T-helper 2 cell treated with Interferon-gamma antibody and Interleukin-4, amounts not matched to agents 5 μg/mL and 100 μg/mL, for 36 hours (primary cell): ENCODE measurements around the gene HS3ST1.

Experiments used
- DNase-seq: peaks from one replicate; pipeline ENCODE4 v3.0.0; 2021; ENCODE audit warnings: low spot score
- H3K27ac Mint-ChIP-seq: one replicate; pipeline ENCODE4 v1.8.0; 2021; ENCODE audit warnings: mild to moderate bottlenecking, mixed read lengths
- H3K27me3 Mint-ChIP-seq: one replicate; pipeline ENCODE4 v1.8.0; 2021; ENCODE audit warnings: low read depth, mixed read lengths
- H3K36me3 Mint-ChIP-seq: one replicate; pipeline ENCODE4 v1.8.0; 2021; ENCODE audit warnings: low read depth, mixed read lengths
- H3K4me1 Mint-ChIP-seq: one replicate; pipeline ENCODE4 v1.8.0; 2021; ENCODE audit warnings: low read depth, mixed read lengths
- H3K4me3 Mint-ChIP-seq: one replicate; pipeline ENCODE4 v1.8.0; 2022; ENCODE audit warnings: mild to moderate bottlenecking, moderate library complexity, mixed read lengths
- H3K9me3 Mint-ChIP-seq: one replicate; pipeline ENCODE4 v1.8.0; 2021; ENCODE audit warnings: mixed read lengths

The HS3ST1 gene

DNA sequence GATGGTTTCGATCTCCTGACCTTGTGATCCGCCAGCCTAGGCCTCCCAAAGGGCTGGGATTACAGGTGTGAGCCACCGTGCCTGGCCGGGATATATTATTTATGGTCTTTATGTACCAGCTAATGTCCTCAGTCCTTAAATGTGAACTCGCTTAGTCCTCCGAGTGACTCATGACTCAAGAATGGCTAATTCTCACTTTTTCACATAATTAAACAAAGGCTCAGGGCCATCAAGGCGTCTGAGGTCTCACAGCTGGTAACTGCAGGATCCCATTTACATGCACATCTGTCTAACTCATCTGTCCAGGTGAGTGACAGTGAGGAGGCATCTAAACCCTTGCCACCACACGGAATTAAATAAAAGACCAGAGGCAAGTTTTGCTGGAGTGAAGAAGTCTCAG lies 73.5 kb downstream of the HS3ST1 start:
- DNase-seq = no peak
- no peaks in the 10 kb centered on the region for H3K9me3 Mint-ChIP-seq
- H3K4me1 Mint-ChIP-seq = no peaks in the 10 kb centered on the region
- H3K4me3 Mint-ChIP-seq = no peak overlapping the region
- H3K27me3 Mint-ChIP-seq = no peaks in the 10 kb centered on the region
- H3K27ac Mint-ChIP-seq = no peak overlapping the region
- no peaks in the 10 kb centered on the region for H3K36me3 Mint-ChIP-seq

DNA sequence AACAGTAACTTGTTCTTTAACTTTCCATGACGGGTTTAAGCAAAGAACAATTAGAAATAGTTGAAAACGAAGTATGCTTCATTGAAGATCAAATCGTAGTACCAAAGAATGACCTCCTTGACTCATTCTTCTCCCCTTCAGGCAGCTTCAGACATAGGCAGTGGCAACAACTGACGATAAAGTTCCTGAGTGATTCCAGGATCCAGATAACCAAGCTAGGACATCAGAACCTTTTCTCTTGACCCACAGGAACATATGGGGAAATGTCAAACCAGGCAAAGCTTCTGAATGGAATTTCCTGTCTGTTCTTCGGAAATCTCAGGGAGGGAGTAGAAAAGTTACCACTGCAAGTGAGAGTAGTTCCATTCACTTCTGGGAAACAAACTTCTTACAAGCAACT lies 74.2 kb downstream of the HS3ST1 start:
- H3K4me3 Mint-ChIP-seq = no peak overlapping the region
- no peaks in the 10 kb centered on the region for H3K9me3 Mint-ChIP-seq
- no peak overlapping the region for H3K27ac Mint-ChIP-seq
- H3K36me3 Mint-ChIP-seq = no peaks in the 10 kb centered on the region
- no peak for DNase-seq
- H3K27me3 Mint-ChIP-seq = no peaks in the 10 kb centered on the region
- no peaks in the 10 kb centered on the region for H3K4me1 Mint-ChIP-seq

DNA sequence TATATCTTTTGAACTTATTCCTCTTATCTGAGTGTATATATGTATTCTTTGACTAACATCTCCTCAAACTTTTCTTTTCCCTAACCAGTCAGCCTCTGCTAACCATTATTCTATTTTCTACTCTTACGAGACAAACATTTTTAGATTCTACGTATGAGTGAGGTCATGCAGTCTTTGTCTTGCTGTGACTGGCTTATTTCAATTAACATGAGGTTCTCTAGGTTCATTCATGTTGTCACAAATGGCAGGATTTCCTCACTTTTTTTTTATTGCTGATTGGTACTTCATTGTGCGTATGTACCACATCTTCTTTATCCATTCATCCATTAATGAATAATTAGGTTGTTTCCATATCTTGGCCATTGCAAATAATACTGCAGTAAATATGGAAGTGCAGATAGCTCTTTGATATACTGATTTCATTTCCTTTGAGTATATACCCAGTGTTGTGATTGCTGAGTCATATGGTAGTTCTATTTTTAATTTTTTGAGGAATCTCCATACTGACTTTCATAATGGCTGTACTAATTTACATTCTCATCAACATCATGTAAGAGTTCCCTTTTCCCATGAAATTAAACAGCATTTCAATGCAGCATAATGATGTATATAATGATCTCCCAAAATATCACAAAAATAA lies 80.1 kb downstream of the HS3ST1 start:
- Mint-ChIP-seq H3K9me3 (no peaks in the 10 kb centered on the region), H3K4me1 (no peaks in the 10 kb centered on the region), H3K27ac (no peak overlapping the region), H3K27me3 (peaks cover 2% of the 10 kb centered on the region), H3K36me3 (no peaks in the 10 kb centered on the region), H3K4me3 (no peak overlapping the region)
- no peak for DNase-seq

DNA sequence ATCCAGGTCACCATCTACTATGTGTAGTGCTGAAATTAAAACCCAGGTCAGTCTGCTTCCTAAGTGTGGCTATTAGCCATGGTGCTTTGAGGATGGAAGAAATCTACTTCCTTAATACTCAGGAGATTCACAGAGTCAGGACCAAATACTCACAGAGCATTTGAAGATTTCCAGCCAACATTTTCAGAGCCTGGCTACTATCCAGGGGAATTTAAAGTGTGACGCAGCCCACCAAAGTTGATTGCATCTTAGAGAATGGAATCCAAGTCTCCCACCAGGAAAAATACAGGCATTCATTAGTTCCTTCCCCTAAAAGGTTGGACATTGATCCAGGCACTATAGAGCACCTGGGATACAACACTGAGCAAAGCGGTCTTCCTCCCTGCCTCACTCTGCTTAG lies 83.8 kb downstream of the HS3ST1 start:
- Mint-ChIP-seq H3K27ac (no peak overlapping the region), H3K27me3 (peaks cover 2% of the 10 kb centered on the region), H3K9me3 (no peaks in the 10 kb centered on the region), H3K36me3 (no peaks in the 10 kb centered on the region), H3K4me1 (no peaks in the 10 kb centered on the region), H3K4me3 (no peak overlapping the region)
- no peak for DNase-seq

DNA sequence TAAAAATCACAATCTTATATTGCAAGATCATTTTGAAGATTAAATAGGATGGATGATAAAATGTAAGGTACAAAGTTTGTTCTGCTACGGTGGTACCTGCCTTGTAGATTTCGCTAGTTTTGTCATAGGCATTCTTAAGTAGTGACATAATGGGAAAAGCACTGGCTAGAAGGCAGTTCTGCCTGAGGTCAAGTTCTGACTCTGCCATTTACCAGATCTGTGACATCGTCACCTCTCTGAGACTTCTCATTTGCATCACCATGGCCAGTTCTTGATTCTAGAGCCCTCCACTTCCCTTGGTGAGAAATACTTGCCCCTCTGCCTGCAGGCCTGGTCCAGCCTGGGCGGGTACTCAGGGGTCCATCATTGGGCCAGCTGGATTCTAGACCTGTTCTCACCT lies 85.2 kb downstream of the HS3ST1 start:
- DNase-seq = no peak
- Mint-ChIP-seq H3K27ac (no peak overlapping the region), H3K4me1 (no peaks in the 10 kb centered on the region), H3K4me3 (no peak overlapping the region), H3K36me3 (no peaks in the 10 kb centered on the region), H3K9me3 (no peaks in the 10 kb centered on the region), H3K27me3 (peaks cover 2% of the 10 kb centered on the region)
